HepG2 (cell line): ENCODE measurements around the gene CRYM. TPM values are rescaled to one million over a fixed set of nuclear protein-coding genes. Genes with fewer than 3 reads are reported as not detected.

Experiments used
- CEBPG ChIP-seq: IDR thresholded peaks from 2 replicates; pipeline ENCODE4 v1.6.1; 2016
- EZH2 ChIP-seq: conservative IDR thresholded peaks from 2 replicates; pipeline ENCODE4 v1.6.1; 2012; ENCODE audit warnings: mild to moderate bottlenecking, low read depth, low read length, moderate library complexity
- HOXA9 ChIP-seq: sonication (generic); formaldehyde crosslinking; IDR thresholded peaks from 2 replicates; pipeline ENCODE4 v1.8.1; 2022; ENCODE audit warnings: missing genetic modification reagents, mild to moderate bottlenecking, moderate library complexity, borderline replicate concordance
- IKZF4 ChIP-seq: sonication (generic); formaldehyde crosslinking; IDR thresholded peaks from 2 replicates; pipeline ENCODE4 v1.5.1; 2020; ENCODE audit warnings: borderline replicate concordance, mild to moderate bottlenecking, low read depth, missing genetic modification reagents; ENCODE audit errors: not compliant biosample characterization
- MNT ChIP-seq: fragments of 450-650 bp; IDR thresholded peaks from 2 replicates; pipeline ENCODE4 v1.6.1; 2016
- MXD4 ChIP-seq: IDR thresholded peaks from 2 replicates; pipeline ENCODE4 v1.6.1; 2016; ENCODE audit warnings: mild to moderate bottlenecking, missing biosample characterization, missing genetic modification reagents
- ONECUT2 ChIP-seq: sonication (generic); formaldehyde crosslinking; IDR thresholded peaks from 2 replicates; pipeline ENCODE4 v1.4.0; 2020; ENCODE audit warnings: missing genetic modification reagents
- PRMT3 ChIP-seq: sonication (generic); formaldehyde crosslinking; IDR thresholded peaks from 2 replicates; pipeline ENCODE4 v1.8.1; 2022; ENCODE audit warnings: low read depth, mild to moderate bottlenecking, moderate library complexity, missing genetic modification reagents, borderline replicate concordance
- RFX1 ChIP-seq: fragments of 450-650 bp; IDR thresholded peaks from 2 replicates; pipeline ENCODE4 v1.6.1; 2017
- SKIL ChIP-seq: sonication (generic); formaldehyde crosslinking; IDR thresholded peaks from 2 replicates; pipeline ENCODE4 v1.8.0; 2022; ENCODE audit warnings: missing genetic modification reagents, mild to moderate bottlenecking, moderate library complexity, borderline replicate concordance
- SMAD1 ChIP-seq: sonication (generic); formaldehyde crosslinking; IDR thresholded peaks from 2 replicates; pipeline ENCODE4 v1.4.0; 2020; ENCODE audit warnings: missing genetic modification reagents, low read depth, mild to moderate bottlenecking, borderline replicate concordance
- TGIF2 ChIP-seq: IDR thresholded peaks from 2 replicates; pipeline ENCODE4 v1.6.1; 2016; ENCODE audit warnings: control low read depth, missing compliant biosample characterization
- TIGD3 ChIP-seq: sonication (generic); formaldehyde crosslinking; IDR thresholded peaks from 2 replicates; pipeline ENCODE4 v1.5.1; 2020; ENCODE audit warnings: mild to moderate bottlenecking, missing genetic modification reagents, borderline replicate concordance
- U2AF1 ChIP-seq: fragments of 200-400 bp; formaldehyde crosslinking; optimal IDR thresholded peaks from 2 replicates; pipeline ENCODE3; 2017; ENCODE audit warnings: mild to moderate bottlenecking, low read depth, low read length
- ZBTB38 ChIP-seq: sonication (generic); formaldehyde crosslinking; IDR thresholded peaks from 2 replicates; pipeline ENCODE4 v1.5.1; 2020; ENCODE audit warnings: mild to moderate bottlenecking, missing genetic modification reagents
- ZBTB42 ChIP-seq: sonication (generic); formaldehyde crosslinking; IDR thresholded peaks from 2 replicates; pipeline ENCODE4 v1.5.0; 2020; ENCODE audit warnings: mild to moderate bottlenecking, missing genetic modification reagents
- ZMYM3 ChIP-seq: sonication (generic); formaldehyde crosslinking; IDR thresholded peaks from 2 replicates; pipeline ENCODE4 v1.5.1; 2020; ENCODE audit warnings: mild to moderate bottlenecking, missing genetic modification reagents
- ZNF589 ChIP-seq: sonication (generic); formaldehyde crosslinking; conservative IDR thresholded peaks from 2 replicates; pipeline ENCODE4 v1.8.0; 2022; ENCODE audit warnings: mild to moderate bottlenecking, moderate library complexity, missing genetic modification reagents
- ZNF670 ChIP-seq: sonication (generic); formaldehyde crosslinking; IDR thresholded peaks from 2 replicates; pipeline ENCODE4 v1.8.0; 2022; ENCODE audit warnings: mild to moderate bottlenecking, missing genetic modification reagents, borderline replicate concordance
- ZNF816 ChIP-seq: sonication (generic); formaldehyde crosslinking; IDR thresholded peaks from 2 replicates; pipeline ENCODE4 v1.8.0; 2022; ENCODE audit warnings: missing genetic modification reagents, mild to moderate bottlenecking, borderline replicate concordance
- polyA plus RNA-seq, 8 experiments: library from polyadenylated mRNA; depleted of rRNA in 3 of 8; stranded (reverse) in 7 of 8; unstranded in 1 of 8; fragments of >200 nt; fragmentation: Illumina TruSeq in 4 of 8; extraction: Trizol in 4 of 8; gene quantifications; 2 replicates each; pipeline versions ENCODE4 v1.2.1 to v1.2.3, GENCODE V29; 2011 to 2016; ENCODE audit warnings: low read depth in 4 of 8, missing spikeins in 1 of 8, mixed read lengths in 1 of 8; ENCODE audit not compliant: insufficient read depth in 1 of 8
- total RNA-seq, 5 experiments: library from RNA; depleted of rRNA; stranded (reverse); fragments of >200 nt; fragmentation: Illumina TruSeq; extraction: Trizol; gene quantifications; 2 replicates each; pipeline ENCODE4 v1.2.3, GENCODE V29; 2016; ENCODE audit warnings: low read depth in 1 of 5

The CRYM gene
- total and polyA plus RNA-seq, 2 of the 13 experiments (the other 11 are each of a cell fraction or from before 2014, with no cell fraction given) = 1.9 to 2.2 TPM

DNA sequence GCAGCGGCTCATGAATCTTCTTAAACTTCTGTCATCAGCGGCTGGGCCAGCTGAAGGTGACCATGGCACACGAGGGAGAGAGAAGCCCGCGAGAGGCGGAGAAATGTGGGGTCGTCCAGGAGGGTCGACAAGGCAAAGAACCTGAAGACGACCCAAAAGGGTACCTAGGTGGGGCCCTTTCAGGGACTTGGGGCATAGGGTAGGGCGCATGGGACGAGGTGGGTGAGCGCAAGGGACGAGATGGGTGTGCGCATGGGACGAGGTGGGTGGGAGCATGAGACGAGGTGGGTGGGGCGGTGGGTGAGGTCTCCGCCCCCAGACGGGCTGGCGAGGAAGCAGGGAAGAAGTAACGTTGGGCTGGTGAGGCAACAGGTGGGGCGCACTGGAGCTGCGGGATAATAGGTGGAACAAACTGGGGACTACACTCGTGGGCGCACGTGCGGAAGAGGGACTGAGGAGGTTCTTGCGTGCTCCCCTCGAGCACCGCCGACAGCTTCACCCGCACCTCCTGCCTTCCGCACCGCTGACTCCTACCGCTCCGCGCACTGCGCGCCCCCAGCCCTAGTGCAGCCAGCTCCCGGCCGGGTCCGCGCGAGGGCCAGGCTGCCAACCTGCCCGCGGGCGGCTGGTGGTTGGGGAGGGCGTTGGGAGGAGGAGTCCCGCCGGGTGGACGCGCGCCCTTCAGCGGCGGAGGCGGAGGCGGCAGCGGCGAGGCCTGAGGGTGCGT, 23.2 kb upstream of the CRYM start (continued):
- peak; percentile 83; the same call in 1 of the 2 replicates for TF ChIP-seq TGIF2 (CRISPR knock-in tag)
- TF ChIP-seq ZBTB38 = peak; percentile 96
- 0 out of 2 replicates have a peak, but pooled peaks have one; percentile 73 for TF ChIP-seq HOXA9 (CRISPR knock-in tag)
- TF ChIP-seq RFX1 = no peak
- TF ChIP-seq SKIL (CRISPR knock-in tag) = peak; percentile 49; the same call in 1 of the 2 replicates
- no peak; the same call in 1 of the 2 replicates for TF ChIP-seq PRMT3 (CRISPR knock-in tag)
- TF ChIP-seq SMAD1 (CRISPR knock-in tag) = peak; percentile 96; the same call in 1 of the 2 replicates
- no peak for TF ChIP-seq ZNF816 (CRISPR knock-in tag)
- peak; percentile 52; the same call in 1 of the 2 replicates for TF ChIP-seq TIGD3 (CRISPR knock-in tag)
- TF ChIP-seq EZH2 = no peak
- TF ChIP-seq U2AF1 = no peak
- peak; percentile 92 for TF ChIP-seq IKZF4 (CRISPR knock-in tag)
- peak; percentile 87; the same call in 1 of the 2 replicates for TF ChIP-seq ZNF589 (CRISPR knock-in tag)
- TF ChIP-seq ONECUT2 (CRISPR knock-in tag) = 0 out of 2 replicates have a peak, but pooled peaks have one; percentile 49
- TF ChIP-seq ZNF670 (CRISPR knock-in tag) = peak; percentile 87; the same call in 1 of the 2 replicates
- peak; percentile 91 for TF ChIP-seq ZBTB42
- peak; percentile 68 for TF ChIP-seq MNT
- TF ChIP-seq ZMYM3 (CRISPR knock-in tag) = peak; percentile 80; the same call in 1 of the 2 replicates
- peak; percentile 86; the same call in 1 of the 2 replicates for TF ChIP-seq MXD4 (CRISPR knock-in tag)
- peak; percentile 81 for TF ChIP-seq CEBPG (CRISPR knock-in tag)
